ENCODE results near the gene C17orf50. TPM values are rescaled to one million over a fixed set of nuclear protein-coding genes. Genes with fewer than 3 reads are reported as not detected.

Gene C17orf50
- polyA plus RNA-seq, 1 donor (not counting 4 experiments of a cell fraction or from before 2014, with no cell fraction given), result not detected

DNA sequence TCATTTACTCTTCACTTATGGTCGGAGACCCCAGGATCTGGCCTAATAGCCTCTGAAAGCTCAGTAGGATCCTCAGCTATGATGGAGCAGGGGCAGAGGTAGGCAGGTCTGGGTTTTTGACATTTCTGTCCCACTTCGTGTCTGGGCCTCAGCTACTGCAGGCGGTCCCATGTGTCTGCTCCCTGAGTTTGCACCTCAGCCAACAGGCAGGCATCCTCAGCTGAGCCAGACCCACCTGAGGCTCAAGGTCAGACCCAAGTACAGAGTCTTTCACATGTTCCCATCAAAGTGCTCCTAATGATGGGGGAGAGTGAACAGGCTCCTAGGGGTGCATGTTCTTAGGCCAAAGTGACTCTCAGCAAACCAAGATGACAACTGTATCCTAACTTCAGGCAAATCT is 32.1 kb upstream of the C17orf50 start:
- no peak for FAIRE-seq
- Histone ChIP-seq H3K9ac (ENCODE audit: control insufficient read depth, extremely low read depth, insufficient read depth, low read length) (no peak overlapping the region), H3K4me1 (ENCODE audit: control insufficient read depth, extremely low read depth, insufficient read depth, low read length) (peaks cover 6% of the 10 kb centered on the region), H3K79me2 (ENCODE audit: control insufficient read depth, insufficient read depth, low read length) (no peaks in the 10 kb centered on the region), H3K9me3 (ENCODE audit: control insufficient read depth, low read depth, low read length) (no peaks in the 10 kb centered on the region), H3K36me3 (ENCODE audit: control insufficient read depth in 2 of 2, extremely low read depth in 1 of 2, insufficient read depth in 2 of 2, low read length in 2 of 2) (peaks cover 8 to 22% of the 10 kb centered on the region in 2 experiments), H3K4me2 (ENCODE audit: control insufficient read depth, extremely low read depth, insufficient read depth, low read depth, low read length) (no peak overlapping the region), H3K27me3 (ENCODE audit: control insufficient read depth, extremely low read depth, insufficient read depth, low read length) (peaks cover 10% of the 10 kb centered on the region), H4K20me1 (ENCODE audit: control insufficient read depth, extremely low read depth, insufficient read depth, low read length) (no peaks in the 10 kb centered on the region), H3K27ac (ENCODE audit: control insufficient read depth, insufficient read depth, low read length) (no peak overlapping the region), H2AFZ (ENCODE audit: control insufficient read depth, low read length) (no peak overlapping the region), H3K9me1 (ENCODE audit: control insufficient read depth, extremely low read depth, insufficient read depth, low read length) (no peaks in the 10 kb centered on the region), H3K4me3 (ENCODE audit: control insufficient read depth in 2 of 3, extremely low read depth in 1 of 3, insufficient read depth in 2 of 3, low read depth in 1 of 3, low read length in 3 of 3) (no peak overlapping the region)
- no peak for DNase-seq (ENCODE audit: low read depth, low spot score)
- dilution Hi-C loops (cut with MboI; ENCODE audit: extremely low pct_ligation_motif_present, low sequenced_read_pairs), result no loop called here
- no peak for TF ChIP-seq EZH2 (IDR thresholded peaks at IDR 0.05; ENCODE audit: low read length)
- TF ChIP-seq CTCF (optimal IDR thresholded peaks at IDR 0.05 in 1 of 3, IDR thresholded peaks at IDR 0.05 in 1 of 3, conservative IDR thresholded peaks at IDR 0.05 in 1 of 3; ENCODE audit: extremely low read depth in 1 of 3, insufficient read depth in 2 of 3, low read length in 3 of 3), result no peak

GRCh38 chr17:35729405-35729833 is 31.3 kb upstream of the C17orf50 start:
- DNase-seq (ENCODE audit: low read depth, low spot score), result no peak
- dilution Hi-C loops (cut with MboI; ENCODE audit: extremely low pct_ligation_motif_present, low sequenced_read_pairs), result no loop called here
- Histone ChIP-seq H3K79me2 (ENCODE audit: control insufficient read depth, insufficient read depth, low read length) (no peaks in the 10 kb centered on the region), H3K4me3 (ENCODE audit: control insufficient read depth in 2 of 3, extremely low read depth in 1 of 3, insufficient read depth in 2 of 3, low read depth in 1 of 3, low read length in 3 of 3) (no peak overlapping the region), H2AFZ (ENCODE audit: control insufficient read depth, low read length) (no peak overlapping the region), H3K4me2 (ENCODE audit: control insufficient read depth, extremely low read depth, insufficient read depth, low read depth, low read length) (no peak overlapping the region), H3K36me3 (ENCODE audit: control insufficient read depth in 2 of 2, extremely low read depth in 1 of 2, insufficient read depth in 2 of 2, low read length in 2 of 2) (peaks cover 4 to 15% of the 10 kb centered on the region in 2 experiments), H3K4me1 (ENCODE audit: control insufficient read depth, extremely low read depth, insufficient read depth, low read length) (peaks cover 8% of the 10 kb centered on the region), H3K9ac (ENCODE audit: control insufficient read depth, extremely low read depth, insufficient read depth, low read length) (no peak overlapping the region), H3K27ac (ENCODE audit: control insufficient read depth, insufficient read depth, low read length) (no peak overlapping the region), H4K20me1 (ENCODE audit: control insufficient read depth, extremely low read depth, insufficient read depth, low read length) (no peaks in the 10 kb centered on the region), H3K9me1 (ENCODE audit: control insufficient read depth, extremely low read depth, insufficient read depth, low read length) (no peaks in the 10 kb centered on the region), H3K9me3 (ENCODE audit: control insufficient read depth, low read depth, low read length) (no peaks in the 10 kb centered on the region), H3K27me3 (ENCODE audit: control insufficient read depth, extremely low read depth, insufficient read depth, low read length) (peaks cover 10% of the 10 kb centered on the region)
- TF ChIP-seq CTCF (optimal IDR thresholded peaks at IDR 0.05 in 1 of 3, IDR thresholded peaks at IDR 0.05 in 1 of 3, conservative IDR thresholded peaks at IDR 0.05 in 1 of 3; ENCODE audit: extremely low read depth in 1 of 3, insufficient read depth in 2 of 3, low read length in 3 of 3), result no peak
- TF ChIP-seq EZH2 (IDR thresholded peaks at IDR 0.05; ENCODE audit: low read length), result no peak
- FAIRE-seq, result no peak
